ENCODE measurements around the gene PIP5K1C. TPM values are rescaled to one million over a fixed set of nuclear protein-coding genes. Genes with fewer than 3 reads are reported as not detected.

Gene PIP5K1C
- total and polyA plus RNA-seq, 9 donors = 8.4 to 30.0 (median 23.9) TPM

DNA sequence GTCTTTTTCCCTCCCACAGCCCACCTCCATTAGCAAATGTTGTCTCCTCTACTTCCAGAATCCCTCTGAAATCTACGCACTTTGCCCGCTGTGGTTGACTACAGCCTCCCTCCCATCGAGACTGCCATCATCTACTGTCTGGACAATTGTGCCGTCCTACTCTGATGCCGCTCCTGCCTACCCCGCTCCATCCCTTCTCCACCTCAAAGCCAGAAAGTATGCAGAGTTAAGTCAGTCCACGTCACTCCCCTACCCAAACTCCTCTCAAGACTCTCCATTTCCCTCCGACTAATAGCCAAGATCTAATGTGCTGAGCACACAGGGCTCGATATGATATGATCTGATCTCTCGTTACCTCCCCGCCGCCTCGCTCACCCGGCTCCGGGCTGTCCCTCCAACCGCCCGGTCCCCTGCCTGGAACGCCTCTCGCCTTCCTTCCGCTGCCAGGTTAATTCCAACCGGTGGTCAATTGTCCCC is 74.2 kb downstream of the PIP5K1C start:
- peak overlapping the region; percentile 92 for H3K4me3 ChIP-seq (ENCODE audit: low read length)
- H3K9me3 ChIP-seq (replicated peaks; ENCODE audit: control insufficient read depth, low read depth, low read length) = no peaks in the 10 kb centered on the region
- peaks cover 18% of the 10 kb centered on the region for H3K4me1 ChIP-seq (ENCODE audit: control insufficient read depth, insufficient read depth, low read length)
- H3K27me3 ChIP-seq (ENCODE audit: control insufficient read depth, insufficient read depth, low read length) = no peaks in the 10 kb centered on the region
- peak overlapping the region; percentile 98 for H3K27ac ChIP-seq (ENCODE audit: low read length)
- 3% methylated on average over 21 of the region's 21 CpGs for WGBS (ENCODE audit: insufficient coverage)
- H3K36me3 ChIP-seq (ENCODE audit: control insufficient read depth, insufficient read depth, low read length) = peaks cover 22% of the 10 kb centered on the region
- DNase-seq = no peak

DNA sequence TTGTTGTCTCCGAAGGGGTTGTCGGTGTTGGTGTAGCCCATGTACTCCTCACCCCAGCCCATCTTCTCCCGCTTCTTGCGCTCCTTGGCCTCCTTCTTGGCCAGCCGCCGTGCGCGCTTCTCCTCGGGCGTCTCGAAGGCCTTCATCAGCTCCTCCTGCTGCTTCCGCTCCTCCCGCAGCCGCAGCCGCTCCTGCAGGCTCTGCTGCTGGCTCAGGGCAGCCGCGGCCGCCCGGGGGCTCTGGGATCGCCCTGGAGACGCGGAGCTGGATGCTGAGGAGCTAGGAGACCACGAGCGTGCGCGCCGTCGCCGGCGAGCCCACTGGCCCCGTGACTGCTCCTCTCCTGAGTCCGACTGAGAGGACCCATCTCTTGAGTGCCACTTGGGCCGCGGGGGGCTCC is 76.6 kb downstream of the PIP5K1C start:
- Histone ChIP-seq H3K27ac (ENCODE audit: low read length) (no peak overlapping the region), H3K9me3 (replicated peaks; ENCODE audit: control insufficient read depth, low read depth, low read length) (no peaks in the 10 kb centered on the region), H3K4me1 (ENCODE audit: control insufficient read depth, insufficient read depth, low read length) (peaks cover 18% of the 10 kb centered on the region), H3K4me3 (ENCODE audit: low read length) (no peak overlapping the region), H3K36me3 (ENCODE audit: control insufficient read depth, insufficient read depth, low read length) (peaks cover 35% of the 10 kb centered on the region), H3K27me3 (ENCODE audit: control insufficient read depth, insufficient read depth, low read length) (no peaks in the 10 kb centered on the region)
- DNase-seq = no peak
- WGBS (ENCODE audit: insufficient coverage) = 91% methylated on average over 34 of the region's 34 CpGs

DNA sequence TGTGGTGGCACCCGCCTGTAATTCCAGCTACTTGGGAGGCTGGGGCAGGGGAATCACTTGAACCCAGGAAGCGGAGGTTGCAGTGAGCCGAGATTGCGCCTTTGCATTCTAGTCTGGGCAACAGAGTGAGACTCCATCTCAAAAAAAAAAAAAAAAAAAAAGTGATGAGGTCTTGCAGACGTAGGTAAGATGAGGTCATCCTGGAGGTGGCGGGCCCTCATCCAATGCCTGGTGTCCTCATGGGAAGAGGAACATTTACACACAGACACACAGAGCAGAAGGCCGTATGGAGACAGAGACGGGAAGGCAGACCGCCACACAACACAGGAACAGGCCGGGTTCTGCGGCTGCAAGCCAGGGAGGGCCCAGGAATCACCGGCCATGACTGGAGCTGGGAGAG is 78.0 kb downstream of the PIP5K1C start:
- H3K36me3 ChIP-seq (ENCODE audit: control insufficient read depth, insufficient read depth, low read length) = peaks cover 40% of the 10 kb centered on the region
- H3K4me1 ChIP-seq (ENCODE audit: control insufficient read depth, insufficient read depth, low read length) = peaks cover 22% of the 10 kb centered on the region
- no peaks in the 10 kb centered on the region for H3K9me3 ChIP-seq (replicated peaks; ENCODE audit: control insufficient read depth, low read depth, low read length)
- H3K4me3 ChIP-seq (ENCODE audit: low read length) = no peak overlapping the region
- H3K27me3 ChIP-seq (ENCODE audit: control insufficient read depth, insufficient read depth, low read length) = no peaks in the 10 kb centered on the region
- 95% methylated on average over 5 of the region's 12 CpGs for WGBS (ENCODE audit: insufficient coverage)
- DNase-seq = no peak
- H3K27ac ChIP-seq (ENCODE audit: low read length) = no peak overlapping the region

DNA sequence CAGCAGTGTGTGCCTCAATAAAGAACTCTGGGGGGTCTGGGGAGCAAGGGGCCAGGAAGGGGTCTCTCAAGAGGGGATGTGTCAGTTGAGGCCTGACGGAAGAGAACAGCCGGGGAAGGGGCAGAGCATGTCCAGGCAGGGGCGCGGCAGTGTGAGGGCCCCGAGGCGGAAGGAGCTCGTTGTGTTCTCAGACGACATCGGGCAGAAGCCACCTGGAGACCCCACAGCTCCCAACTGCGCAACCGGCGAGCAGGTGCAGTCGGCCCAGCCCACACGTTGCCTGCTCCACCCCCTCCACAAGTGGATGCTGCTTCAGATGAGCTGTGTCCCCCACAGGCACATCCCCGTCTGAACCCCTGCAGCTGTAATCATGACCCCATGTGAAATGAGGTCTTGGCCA is 78.6 kb downstream of the PIP5K1C start:
- no peak overlapping the region for H3K27ac ChIP-seq (ENCODE audit: low read length)
- peaks cover 40% of the 10 kb centered on the region for H3K36me3 ChIP-seq (ENCODE audit: control insufficient read depth, insufficient read depth, low read length)
- H3K9me3 ChIP-seq (replicated peaks; ENCODE audit: control insufficient read depth, low read depth, low read length) = no peaks in the 10 kb centered on the region
- no peaks in the 10 kb centered on the region for H3K27me3 ChIP-seq (ENCODE audit: control insufficient read depth, insufficient read depth, low read length)
- DNase-seq = no peak
- WGBS (ENCODE audit: insufficient coverage) = 94% methylated on average over 14 of the region's 15 CpGs
- peaks cover 19% of the 10 kb centered on the region for H3K4me1 ChIP-seq (ENCODE audit: control insufficient read depth, insufficient read depth, low read length)
- no peak overlapping the region for H3K4me3 ChIP-seq (ENCODE audit: low read length)

DNA sequence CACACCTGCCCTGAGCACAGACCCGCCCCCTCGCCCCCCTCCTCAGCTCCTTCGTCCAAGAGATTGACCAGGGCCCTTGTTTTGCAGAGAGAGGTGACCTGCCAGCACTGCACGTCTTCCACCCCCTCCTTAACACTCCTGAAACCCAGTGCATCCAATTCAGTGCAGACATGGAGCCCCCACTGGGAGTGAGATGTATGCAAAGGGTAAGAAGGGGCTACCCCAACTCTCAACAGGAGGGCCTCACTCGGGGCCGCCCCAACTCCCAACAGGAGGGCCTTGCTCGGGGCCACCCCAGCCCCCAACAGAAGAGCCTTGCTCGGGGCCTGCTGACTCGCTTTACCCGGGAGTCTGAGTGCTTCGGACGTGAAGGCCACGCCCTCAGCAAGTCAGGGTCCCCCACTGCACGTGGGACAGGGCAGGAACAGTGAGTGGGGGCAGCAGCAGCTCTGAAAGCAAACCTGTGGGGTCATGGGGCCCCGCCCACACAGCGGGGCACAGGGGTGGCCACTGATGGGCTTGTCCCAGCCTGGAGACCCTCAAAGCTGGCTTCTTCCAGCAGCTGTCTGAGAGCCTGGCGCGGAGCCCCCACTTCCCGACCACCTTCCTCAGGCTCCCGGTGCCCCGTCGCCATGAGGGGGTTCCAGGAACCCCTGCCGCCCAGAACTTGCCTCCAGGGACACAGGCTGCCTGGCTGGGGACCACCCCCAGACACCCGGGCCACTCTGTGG is 79.3 kb downstream of the PIP5K1C start:
- Histone ChIP-seq H3K4me3 (ENCODE audit: low read length) (no peak overlapping the region), H3K4me1 (ENCODE audit: control insufficient read depth, insufficient read depth, low read length) (peaks cover 18% of the 10 kb centered on the region), H3K27ac (ENCODE audit: low read length) (no peak overlapping the region), H3K36me3 (ENCODE audit: control insufficient read depth, insufficient read depth, low read length) (peaks cover 40% of the 10 kb centered on the region), H3K27me3 (ENCODE audit: control insufficient read depth, insufficient read depth, low read length) (no peaks in the 10 kb centered on the region), H3K9me3 (replicated peaks; ENCODE audit: control insufficient read depth, low read depth, low read length) (no peaks in the 10 kb centered on the region)
- no peak for DNase-seq
- WGBS (ENCODE audit: insufficient coverage) = 81% methylated on average over 18 of the region's 24 CpGs

DNA sequence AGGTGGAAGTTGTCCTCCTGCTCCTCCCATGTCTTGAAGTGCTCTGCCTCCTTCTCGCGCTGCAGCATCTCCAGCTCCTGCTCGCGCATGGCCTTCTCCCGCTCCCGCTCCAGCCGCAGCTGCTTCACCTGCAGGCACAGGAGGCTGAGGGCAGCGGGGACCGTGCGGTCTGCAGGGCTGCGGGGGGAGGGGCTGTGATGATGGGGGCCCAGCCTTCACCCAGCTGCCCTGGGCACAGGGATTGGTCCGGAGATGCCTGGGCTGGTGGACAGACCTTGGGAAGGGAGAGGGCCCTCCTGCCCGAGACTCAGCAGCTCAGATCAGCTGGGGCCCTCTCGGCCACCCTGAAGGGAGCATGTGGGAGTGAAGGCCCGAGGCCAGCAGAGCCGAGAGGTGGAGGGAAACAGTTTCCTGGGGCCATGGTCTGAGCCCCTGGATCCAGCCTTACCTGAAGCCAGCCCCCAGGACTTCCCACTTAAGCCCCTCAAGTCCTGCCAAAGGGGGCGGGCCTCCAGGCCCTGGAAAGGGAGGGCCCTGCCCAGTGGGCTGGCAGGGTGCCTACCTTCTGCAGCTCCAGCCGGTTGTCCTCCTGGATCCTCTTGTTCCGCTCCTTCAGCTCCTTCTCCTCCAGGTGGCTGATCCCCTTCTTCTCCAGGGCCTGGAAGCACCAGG is 80.0 kb downstream of the PIP5K1C start:
- no peaks in the 10 kb centered on the region for H3K27me3 ChIP-seq (ENCODE audit: control insufficient read depth, insufficient read depth, low read length)
- H3K36me3 ChIP-seq (ENCODE audit: control insufficient read depth, insufficient read depth, low read length) = peaks cover 44% of the 10 kb centered on the region
- DNase-seq = no peak
- peaks cover 11% of the 10 kb centered on the region for H3K4me1 ChIP-seq (ENCODE audit: control insufficient read depth, insufficient read depth, low read length)
- no peaks in the 10 kb centered on the region for H3K9me3 ChIP-seq (replicated peaks; ENCODE audit: control insufficient read depth, low read depth, low read length)
- no peak overlapping the region for H3K27ac ChIP-seq (ENCODE audit: low read length)
- H3K4me3 ChIP-seq (ENCODE audit: low read length) = no peak overlapping the region
- WGBS (ENCODE audit: insufficient coverage) = 82% methylated on average over 17 of the region's 19 CpGs

DNA sequence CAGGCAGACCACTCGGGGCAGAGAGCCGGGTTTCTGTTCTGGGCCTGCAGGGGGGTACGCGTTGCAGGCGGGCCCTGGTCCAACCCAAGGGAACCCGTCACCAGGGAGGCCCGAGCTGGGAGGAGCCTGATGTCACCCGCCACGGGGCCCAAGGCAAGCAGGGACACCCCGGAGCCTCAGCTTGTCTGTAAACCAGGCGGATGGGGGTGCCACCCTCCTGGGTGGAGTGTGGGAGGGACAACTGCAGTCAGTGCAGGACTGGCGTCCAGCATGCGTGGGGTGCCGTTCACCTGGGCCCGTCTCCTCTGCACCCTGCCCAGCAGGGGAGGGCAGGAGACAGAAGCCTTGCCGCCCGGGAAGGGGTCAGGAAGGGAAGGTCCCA is 80.6 kb downstream of the PIP5K1C start:
- no peak overlapping the region for H3K27ac ChIP-seq (ENCODE audit: low read length)
- H3K4me3 ChIP-seq (ENCODE audit: low read length) = no peak overlapping the region
- no peaks in the 10 kb centered on the region for H3K9me3 ChIP-seq (replicated peaks; ENCODE audit: control insufficient read depth, low read depth, low read length)
- WGBS (ENCODE audit: insufficient coverage) = 81% methylated on average over 15 of the region's 17 CpGs
- peaks cover 7% of the 10 kb centered on the region for H3K4me1 ChIP-seq (ENCODE audit: control insufficient read depth, insufficient read depth, low read length)
- DNase-seq = no peak
- no peaks in the 10 kb centered on the region for H3K27me3 ChIP-seq (ENCODE audit: control insufficient read depth, insufficient read depth, low read length)
- H3K36me3 ChIP-seq (ENCODE audit: control insufficient read depth, insufficient read depth, low read length) = peaks cover 46% of the 10 kb centered on the region

DNA sequence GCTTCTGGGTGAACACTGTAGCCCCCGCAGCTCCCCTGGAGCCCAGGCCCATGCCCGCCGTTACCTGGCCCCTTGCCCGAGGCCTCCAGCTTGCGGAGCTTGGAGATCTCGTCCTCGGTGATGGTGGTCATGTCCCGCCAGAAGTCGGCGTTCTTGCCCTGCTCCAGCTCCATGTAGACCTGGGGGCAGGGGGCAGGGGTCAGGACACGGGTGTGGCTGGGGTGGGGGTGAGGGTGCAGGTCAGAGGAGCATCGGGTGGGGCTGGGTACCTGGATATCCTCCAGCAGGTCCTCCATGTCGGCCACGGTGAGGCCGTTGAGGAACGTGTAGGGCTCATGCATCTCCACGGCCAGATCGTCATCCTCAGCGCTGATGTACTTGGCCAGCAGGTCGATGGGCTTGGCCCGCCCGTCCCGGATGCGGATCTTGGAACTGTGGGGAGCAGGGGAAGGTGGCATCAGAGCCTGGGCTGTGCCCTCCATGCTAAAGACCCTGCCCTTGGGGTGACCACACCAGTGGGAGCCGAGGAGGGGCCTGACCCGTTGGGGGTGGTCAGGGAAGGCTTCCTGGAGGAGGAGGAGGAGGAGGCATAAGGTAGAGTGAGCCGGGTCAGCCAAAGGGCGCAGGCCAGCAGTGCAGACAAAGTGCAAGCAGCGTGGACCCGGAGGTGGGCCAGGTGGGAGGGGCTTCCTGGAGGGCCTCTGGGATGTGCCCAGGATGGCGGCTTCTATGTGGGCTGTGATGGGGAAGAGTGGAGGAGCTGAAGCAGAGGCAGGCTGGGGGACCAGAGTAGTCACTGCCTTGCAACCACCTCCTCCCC is 81.2 kb downstream of the PIP5K1C start:
- Histone ChIP-seq H3K4me1 (ENCODE audit: control insufficient read depth, insufficient read depth, low read length) (peaks cover 7% of the 10 kb centered on the region), H3K27me3 (ENCODE audit: control insufficient read depth, insufficient read depth, low read length) (no peaks in the 10 kb centered on the region), H3K4me3 (ENCODE audit: low read length) (no peak overlapping the region), H3K36me3 (ENCODE audit: control insufficient read depth, insufficient read depth, low read length) (peaks cover 49% of the 10 kb centered on the region), H3K27ac (ENCODE audit: low read length) (no peak overlapping the region), H3K9me3 (replicated peaks; ENCODE audit: control insufficient read depth, low read depth, low read length) (no peaks in the 10 kb centered on the region)
- no peak for DNase-seq
- 87% methylated on average over 29 of the region's 31 CpGs for WGBS (ENCODE audit: insufficient coverage)

DNA sequence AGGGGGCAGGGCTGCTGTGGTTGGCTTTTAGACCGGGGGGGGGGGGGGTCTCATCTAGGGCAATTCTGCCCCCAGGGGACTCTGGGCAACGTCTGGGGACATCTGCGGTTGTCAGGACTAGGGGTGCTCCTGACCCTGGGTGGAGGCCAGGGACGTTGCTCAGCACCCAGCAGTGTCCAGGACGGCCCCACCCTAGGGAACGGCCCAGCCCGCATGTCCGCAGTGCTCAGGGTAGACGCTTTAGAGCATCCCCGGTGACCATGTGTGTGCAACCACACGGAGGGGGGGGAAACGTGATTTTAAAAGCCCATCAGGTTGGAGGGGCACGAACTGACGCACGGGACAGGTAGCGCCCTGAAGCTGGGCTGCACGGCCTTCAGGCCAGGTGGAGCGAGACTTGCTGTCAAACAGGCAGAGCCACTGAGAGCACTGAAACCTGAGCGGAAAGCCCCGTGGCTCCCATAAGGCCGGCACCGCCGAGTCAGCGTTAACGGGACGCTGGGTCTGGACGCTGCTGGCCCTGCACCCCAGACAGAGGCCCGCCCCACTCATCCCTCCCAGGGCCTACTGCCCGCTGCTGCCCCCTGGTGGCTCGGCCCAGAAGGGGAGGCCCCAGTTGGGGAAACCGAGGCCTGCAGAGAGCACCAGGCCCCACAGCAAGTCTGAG is 82.0 kb downstream of the PIP5K1C start:
- peak; percentile 74 for DNase-seq
- Histone ChIP-seq H3K27me3 (ENCODE audit: control insufficient read depth, insufficient read depth, low read length) (no peaks in the 10 kb centered on the region), H3K4me1 (ENCODE audit: control insufficient read depth, insufficient read depth, low read length) (peaks cover 7% of the 10 kb centered on the region), H3K27ac (ENCODE audit: low read length) (no peak overlapping the region), H3K36me3 (ENCODE audit: control insufficient read depth, insufficient read depth, low read length) (peaks cover 57% of the 10 kb centered on the region), H3K9me3 (replicated peaks; ENCODE audit: control insufficient read depth, low read depth, low read length) (no peaks in the 10 kb centered on the region), H3K4me3 (ENCODE audit: low read length) (no peak overlapping the region)
- 46% methylated on average over 29 of the region's 31 CpGs for WGBS (ENCODE audit: insufficient coverage)
